ENCODE results near the gene FOXJ1. TPM values are rescaled to one million over a fixed set of nuclear protein-coding genes. Genes with fewer than 3 reads are reported as not detected.
"Not testable (repeated sequence)": the region's sequence is repeated elsewhere in the genome, so short reads cannot be mapped to it uniquely, and the experiment has no call there.

Gene FOXJ1
- total and polyA plus RNA-seq, 2 of the 4 experiments (the other 2 are of a cell fraction): 0.05 TPM; not detected in 1

DNA sequence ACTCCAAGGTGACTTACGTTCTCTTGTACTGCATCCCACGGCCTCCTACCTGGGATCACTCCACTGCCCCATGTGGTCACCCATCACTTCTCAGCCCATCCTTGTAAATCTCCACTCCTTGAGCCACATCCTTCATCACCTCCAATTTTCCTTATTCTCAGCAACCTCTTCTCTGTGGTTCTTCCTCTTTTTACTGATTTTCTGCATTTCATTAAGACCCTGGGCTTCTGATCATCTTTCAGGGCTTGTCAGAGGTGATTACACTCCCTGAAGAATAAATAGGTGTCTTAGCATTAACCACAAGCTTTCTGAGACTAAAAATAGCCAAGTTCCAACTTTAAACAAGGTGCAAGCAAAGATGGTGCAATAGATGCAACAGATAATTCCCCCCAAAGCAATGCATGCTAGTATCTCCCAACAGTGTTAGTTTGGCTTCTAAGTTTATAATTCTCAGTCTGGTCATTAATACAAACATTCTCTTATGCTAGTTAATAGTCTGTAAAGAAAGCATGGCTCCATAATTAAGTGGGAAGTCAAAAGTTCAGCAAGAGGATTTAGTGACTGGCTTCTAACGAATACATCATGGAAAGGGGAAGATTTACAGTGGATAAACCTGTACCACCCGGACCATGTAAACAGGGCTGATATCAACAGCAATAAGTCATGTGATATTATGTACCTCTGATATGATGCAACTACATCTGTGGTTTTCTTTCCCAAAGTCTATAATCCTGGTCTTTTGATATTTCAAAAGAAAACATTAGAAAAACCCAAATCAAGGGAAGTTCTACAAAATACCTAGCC lies 47.4 kb upstream of the FOXJ1 start:
- H3K79me1 ChIP-seq (ENCODE audit: low read depth in 1 of 2, low read length in 2 of 2): no peaks in the 10 kb centered on the region
- WGBS, 2 experiments (ENCODE audit: extremely low coverage in 2 of 2, insufficient read length in 1 of 2): 67% methylated on average over 1 of the region's 4 CpGs; no CpG with 5 or more reads in 1 of the 2 experiments
- H3K14ac ChIP-seq (replicated peaks; ENCODE audit: low read depth, low read length): no peak overlapping the region
- no peak overlapping the region for H2AK9ac ChIP-seq (replicated peaks; ENCODE audit: low read depth, low read length, poor library complexity)
- H3K9me1 ChIP-seq (ENCODE audit: insufficient read depth, low read length): no peaks in the 10 kb centered on the region
- no peak overlapping the region for H2AK5ac ChIP-seq (ENCODE audit: low read depth, low read length)
- peak; percentile 13 for DNase-seq
- no peak overlapping the region for H2AFZ ChIP-seq (replicated peaks; ENCODE audit: low read length, poor library complexity)
- no peak overlapping the region for H3K18ac ChIP-seq (ENCODE audit: low read depth, low read length)
- no peak overlapping the region for H4K91ac ChIP-seq (ENCODE audit: insufficient read depth, low read depth, low read length)
- no peak overlapping the region for H2BK120ac ChIP-seq (ENCODE audit: low read depth, low read length)
- no peak for ATAC-seq (ENCODE audit: low read depth)
- peak; percentile 46 for TF ChIP-seq CEBPB (IDR thresholded peaks at IDR 0.05; ENCODE audit: low read depth, low read length)
- TF ChIP-seq RFX5 (IDR thresholded peaks at IDR 0.05; ENCODE audit: low read depth, low read length): no peak
- 0 out of 2 replicates have a peak, but pooled peaks cover 2% of the 10 kb centered on the region for H3K27me3 ChIP-seq (ENCODE audit: control insufficient read depth, insufficient read depth, low read length)
- H3K23ac ChIP-seq (ENCODE audit: low read depth, low read length): no peak overlapping the region
- H3K4ac ChIP-seq (ENCODE audit: low read depth, low read length): no peak overlapping the region
- H4K8ac ChIP-seq (ENCODE audit: low read depth in 2 of 2, low read length in 2 of 2): no peak overlapping the region
- H3K9ac ChIP-seq (ENCODE audit: low read depth, low read length): no peak overlapping the region
- no peak overlapping the region for H3K56ac ChIP-seq (ENCODE audit: extremely low read depth, insufficient read depth, low read length)
- dilution Hi-C loops (cut with HindIII; ENCODE audit: low sequenced_read_pairs, unreplicated experiment) (no loop called here), in situ Hi-C loops (cut with MboI; ENCODE audit: low sequenced_read_pairs) (no loop called here), intact Hi-C loops (cut with micrococcal nuclease) (no loop called here)
- H3K9me3 ChIP-seq (ENCODE audit: control insufficient read depth, insufficient read depth, low read length): no peaks in the 10 kb centered on the region
- no peak overlapping the region for H2BK20ac ChIP-seq (ENCODE audit: low read depth, low read length)
- H4K5ac ChIP-seq (ENCODE audit: low read depth, low read length): no peak overlapping the region
- no peaks in the 10 kb centered on the region for H3K36me3 ChIP-seq (ENCODE audit: control insufficient read depth, insufficient read depth, low read length)
- peaks cover 3% of the 10 kb centered on the region; the same call in 1 of the 2 replicates for H3K4me1 ChIP-seq (ENCODE audit: control insufficient read depth, insufficient read depth, low read length)
- H3K27ac ChIP-seq (ENCODE audit: insufficient read depth, low read length): no peak overlapping the region
- no peak overlapping the region for H3K4me3 ChIP-seq (ENCODE audit: insufficient read depth, low read depth, low read length)
- POLR2A ChIA-PET (ENCODE audit: unreplicated experiment): no interaction called here
- CTCF ChIA-PET: no interaction called here
- no peaks in the 10 kb centered on the region for H4K20me1 ChIP-seq (ENCODE audit: insufficient read depth, low read length)
- H2BK15ac ChIP-seq (ENCODE audit: low read depth, low read length): no peak overlapping the region
- no peak overlapping the region for H2BK5ac ChIP-seq (ENCODE audit: low read depth, low read length, poor library complexity, severe bottlenecking)
- no TSS peak for BruUV-seq (replicated peaks)
- no peak overlapping the region for H3K4me2 ChIP-seq (ENCODE audit: low read depth, low read length)

GRCh38 chr17:76186774-76187173 lies 45.7 kb upstream of the FOXJ1 start:
- H4K5ac ChIP-seq (ENCODE audit: low read depth, low read length); H4K8ac ChIP-seq (ENCODE audit: low read depth in 2 of 2, low read length in 2 of 2); H3K18ac ChIP-seq (ENCODE audit: low read depth, low read length); H3K56ac ChIP-seq (ENCODE audit: extremely low read depth, insufficient read depth, low read length); intact Hi-C loops (cut with micrococcal nuclease); H3K4me2 ChIP-seq (ENCODE audit: low read depth, low read length); H3K79me1 ChIP-seq (ENCODE audit: low read depth in 1 of 2, low read length in 2 of 2); H3K4me1 ChIP-seq (ENCODE audit: control insufficient read depth, insufficient read depth, low read length); H2AK5ac ChIP-seq (ENCODE audit: low read depth, low read length); dilution Hi-C loops (cut with HindIII; ENCODE audit: low sequenced_read_pairs, unreplicated experiment); H3K9me3 ChIP-seq (ENCODE audit: control insufficient read depth, insufficient read depth, low read length); DNase-seq; H3K27me3 ChIP-seq (ENCODE audit: control insufficient read depth, insufficient read depth, low read length); POLR2A ChIA-PET (ENCODE audit: unreplicated experiment); H4K20me1 ChIP-seq (ENCODE audit: insufficient read depth, low read length); H2AFZ ChIP-seq (replicated peaks; ENCODE audit: low read length, poor library complexity); H2BK120ac ChIP-seq (ENCODE audit: low read depth, low read length); H3K4ac ChIP-seq (ENCODE audit: low read depth, low read length); CTCF ChIA-PET; H2BK20ac ChIP-seq (ENCODE audit: low read depth, low read length); in situ Hi-C loops (cut with MboI; ENCODE audit: low sequenced_read_pairs); H4K91ac ChIP-seq (ENCODE audit: insufficient read depth, low read depth, low read length); H2AK9ac ChIP-seq (replicated peaks; ENCODE audit: low read depth, low read length, poor library complexity); H3K9me1 ChIP-seq (ENCODE audit: insufficient read depth, low read length); H3K4me3 ChIP-seq (ENCODE audit: insufficient read depth, low read depth, low read length); H3K36me3 ChIP-seq (ENCODE audit: control insufficient read depth, insufficient read depth, low read length); H2BK15ac ChIP-seq (ENCODE audit: low read depth, low read length); H2BK5ac ChIP-seq (ENCODE audit: low read depth, low read length, poor library complexity, severe bottlenecking); ATAC-seq (ENCODE audit: low read depth); H3K23ac ChIP-seq (ENCODE audit: low read depth, low read length); H3K9ac ChIP-seq (ENCODE audit: low read depth, low read length); BruUV-seq (replicated peaks); H3K14ac ChIP-seq (replicated peaks; ENCODE audit: low read depth, low read length); H3K27ac ChIP-seq (ENCODE audit: insufficient read depth, low read length): not testable (repeated sequence)
- WGBS, 2 experiments (ENCODE audit: extremely low coverage in 2 of 2, insufficient read length in 1 of 2): no CpG with 5 or more reads among the region's 2 CpGs

All from IMR-90 (cell line).